Mucosa of descending colon (tissue), 3 donors: ENCODE measurements around the gene CCDC138. TPM values are rescaled to one million over a fixed set of nuclear protein-coding genes. Genes with fewer than 3 reads are reported as not detected.

ENCODE experiments used
- ATAC-seq: fragments of 200-7000 bp; cut with Tn5 transposase; one replicate; pipeline ENCODE4 v1.9.1; 2020; ENCODE audit warnings: mild to moderate bottlenecking, moderate library complexity
- DNase-seq, 3 donors: peaks; one replicate each; pipeline ENCODE4 v3.0.0-alpha.2; 2020
- H3K36me3 ChIP-seq: fragments of 200-600 bp; one replicate; pipeline ENCODE4 v1.8.0; 2021; ENCODE audit warnings: low read depth, mild to moderate bottlenecking
- H3K4me1 ChIP-seq: fragments of 200-600 bp; one replicate; pipeline ENCODE4 v1.8.0; 2021; ENCODE audit warnings: low read depth, mild to moderate bottlenecking
- H3K4me3 ChIP-seq: fragments of 200-600 bp; one replicate; pipeline ENCODE4 v1.8.0; 2021; ENCODE audit warnings: mild to moderate bottlenecking
- H3K9me3 ChIP-seq: fragments of 200-600 bp; one replicate; pipeline ENCODE4 v1.8.0; 2021; ENCODE audit warnings: mild to moderate bottlenecking
- CTCF ChIP-seq: fragments of 200-600 bp; IDR thresholded peaks from one replicate; pipeline ENCODE4 v1.8.0; 2022; ENCODE audit warnings: antibody characterized with exemption, mild to moderate bottlenecking
- intact Hi-C, 2 donors: fragments of 100-400 bp; cut with DNase I in 1 of 2; cut with micrococcal nuclease in 1 of 2; formaldehyde crosslinking; loops; one replicate each; pipeline versions ENCODE4 v1.11.0 to v1.11.1; 2022; cut with DNase I, micrococcal nuclease
- total RNA-seq, 3 donors: library from RNA; stranded (reverse); fragmentation: NEBNext Ultra II Directional in 2 of 3; extraction: Animal tissue kit (Norgen Biotek cat#: 25700) in 2 of 3; gene quantifications; one replicate each; pipeline versions ENCODE4 v1.2.1 to v1.2.4, GENCODE V29; 2021 to 2023
- donor health status: DM: no; HTN: no; CAD: no; lungs with moderate emphysema.
- donor health status: DM: no; HTN: no; CAD: no.
- donor health status: DM: no; HTN: yes; CAD: no.

The CCDC138 gene
- total RNA-seq, 3 donors from 2014 or later = 3.7 to 6.2 (median 5.5) TPM

- Histone ChIP-seq H3K4me1 (no peaks in the 10 kb centered on the region), H3K36me3 (no peaks in the 10 kb centered on the region), H3K4me3 (no peak overlapping the region), H3K9me3 (peaks cover 6% of the 10 kb centered on the region)
- TF ChIP-seq CTCF = no peak
- ATAC-seq (no peak), DNase-seq (no peak)
- intact Hi-C loops = no loop called here
Measured at GRCh38 chr2:108806371-108807113, 20.0 kb downstream of the CCDC138 start.

GRCh38 chr2:108809936-108810335, 23.4 kb downstream of the CCDC138 start:
- DNase-seq (no peak), ATAC-seq (no peak)
- Histone ChIP-seq H3K4me1 (no peaks in the 10 kb centered on the region), H3K9me3 (peaks cover 6% of the 10 kb centered on the region), H3K36me3 (no peaks in the 10 kb centered on the region), H3K4me3 (no peak overlapping the region)
- intact Hi-C loops = no loop called here
- no peak for TF ChIP-seq CTCF

- H3K9me3 ChIP-seq = peaks cover 6% of the 10 kb centered on the region
- intact Hi-C loops = no loop called here
- DNase-seq (no peak), ATAC-seq (no peak)
- H3K4me3 ChIP-seq = no peak overlapping the region
- no peaks in the 10 kb centered on the region for H3K4me1 ChIP-seq
- TF ChIP-seq CTCF = no peak
- H3K36me3 ChIP-seq = no peaks in the 10 kb centered on the region
Measured at GRCh38 chr2:108810993-108811957, 24.7 kb downstream of the CCDC138 start.

GRCh38 chr2:108813732-108814131, 27.2 kb downstream of the CCDC138 start:
- DNase-seq (no peak), ATAC-seq (no peak)
- Histone ChIP-seq H3K36me3 (no peaks in the 10 kb centered on the region), H3K9me3 (peaks cover 6% of the 10 kb centered on the region), H3K4me3 (no peak overlapping the region), H3K4me1 (no peaks in the 10 kb centered on the region)
- intact Hi-C loops = no loop called here
- no peak for TF ChIP-seq CTCF

- Histone ChIP-seq H3K9me3 (peaks cover 13% of the 10 kb centered on the region), H3K4me1 (no peaks in the 10 kb centered on the region), H3K36me3 (no peaks in the 10 kb centered on the region), H3K4me3 (no peak overlapping the region)
- intact Hi-C loops = no loop called here
- TF ChIP-seq CTCF = no peak
- ATAC-seq (no peak), DNase-seq (no peak)
Measured at GRCh38 chr2:108820482-108820881, 33.9 kb downstream of the CCDC138 start.
